PFSK-1 (cell line): ENCODE data around the gene FDX1.

Experiments used
- FOXP2 ChIP-seq: optimal IDR thresholded peaks from 2 replicates; pipeline ENCODE3; 2011; ENCODE audit warnings: borderline replicate concordance, control low read depth, inconsistent platforms; ENCODE audit not compliant: insufficient read depth; ENCODE audit errors: extremely low read length, extremely low read depth
- POLR2AphosphoS5 ChIP-seq: IDR thresholded peaks from 2 replicates; pipeline ENCODE4 v1.6.1; 2012; ENCODE audit warnings: low read depth, mild to moderate bottlenecking, control low read depth, low read length, moderate library complexity
- REST ChIP-seq, 2 experiments: IDR thresholded peaks; 2 replicates each; pipeline versions ENCODE4 v1.6.1 to v1.8.0; 2011 to 2012; ENCODE audit warnings: low read depth in 2 of 2, low read length in 2 of 2, control low read depth in 1 of 2, inconsistent platforms in 1 of 2, mild to moderate bottlenecking in 1 of 2, moderate library complexity in 1 of 2; ENCODE audit not compliant: insufficient read depth in 1 of 2
- SIN3A ChIP-seq: IDR thresholded peaks from 2 replicates; pipeline ENCODE4 v1.6.1; 2012; ENCODE audit warnings: mild to moderate bottlenecking, low read length, moderate library complexity, borderline replicate concordance; ENCODE audit not compliant: insufficient read depth
- TAF1 ChIP-seq: IDR thresholded peaks from 2 replicates; pipeline ENCODE4 v1.6.1; 2012; ENCODE audit warnings: low read length, control low read depth, borderline replicate concordance; ENCODE audit not compliant: insufficient read depth

Gene FDX1

DNA sequence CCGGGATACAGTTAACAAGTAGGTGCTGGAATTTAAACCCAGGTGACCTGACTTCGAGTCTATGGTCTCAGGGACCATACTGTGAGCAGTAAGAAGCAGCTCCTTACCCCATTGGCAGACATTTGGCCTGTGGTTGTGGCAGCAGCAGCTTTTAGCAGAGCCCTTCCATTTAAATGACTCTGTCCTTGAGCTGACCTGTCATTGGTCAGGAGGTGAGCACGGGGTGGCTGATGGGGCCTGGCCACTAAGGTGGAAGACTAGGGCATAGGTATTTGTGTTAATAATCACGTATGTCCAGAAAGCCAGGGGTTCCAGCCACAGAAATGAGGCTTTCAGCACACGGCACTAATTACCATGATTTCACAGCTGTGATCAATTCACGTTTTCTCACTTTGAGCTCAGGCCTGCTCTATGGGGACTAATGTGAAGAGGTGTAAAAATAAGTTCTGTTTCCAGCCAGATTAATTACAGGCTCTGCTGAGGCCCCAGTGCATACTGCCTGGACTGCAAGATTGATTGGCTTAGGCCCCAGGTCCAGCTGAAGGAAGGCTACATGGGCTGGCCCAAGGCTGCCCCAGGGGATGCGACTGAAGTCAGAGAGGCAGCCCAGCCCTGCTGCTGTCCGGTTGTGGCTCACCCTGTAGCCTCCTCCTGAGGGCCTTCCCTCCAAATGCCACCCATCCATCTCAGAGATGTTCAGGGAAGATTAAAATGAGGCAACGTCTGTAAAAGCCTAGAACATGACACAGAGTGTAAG, 76.0 kb downstream of the FDX1 start:
- TF ChIP-seq REST (IDR thresholded peaks at IDR 0.05; ENCODE audit: insufficient read depth in 1 of 2, low read depth in 2 of 2, low read length in 2 of 2), result no peak
- no peak for TF ChIP-seq TAF1
- no peak for TF ChIP-seq FOXP2
- no peak for TF ChIP-seq POLR2AphosphoS5
- TF ChIP-seq SIN3A, result no peak

DNA sequence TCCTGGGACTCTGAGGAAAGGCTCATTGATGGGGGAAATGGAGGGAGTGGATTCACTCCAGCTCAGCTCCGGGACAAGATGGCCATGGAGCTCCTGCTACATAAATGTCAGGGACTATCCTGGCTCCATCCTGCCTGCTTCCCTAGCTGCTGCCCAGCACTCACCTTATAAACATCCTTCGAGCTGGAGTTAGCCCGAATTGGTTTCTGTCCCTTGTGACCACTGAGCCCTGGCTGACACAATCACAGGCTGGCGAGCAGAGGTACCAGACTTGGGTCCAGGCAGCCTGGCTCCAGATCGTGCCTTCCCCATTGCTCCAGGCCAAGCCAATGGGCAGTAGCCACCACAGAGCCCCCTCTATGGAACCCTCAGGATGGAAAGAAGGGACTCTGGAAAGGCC, 77.6 kb downstream of the FDX1 start:
- TF ChIP-seq SIN3A (no peak), REST (IDR thresholded peaks at IDR 0.05; ENCODE audit: insufficient read depth in 1 of 2, low read depth in 2 of 2, low read length in 2 of 2) (no peak), FOXP2 (no peak), TAF1 (no peak), POLR2AphosphoS5 (no peak)

DNA sequence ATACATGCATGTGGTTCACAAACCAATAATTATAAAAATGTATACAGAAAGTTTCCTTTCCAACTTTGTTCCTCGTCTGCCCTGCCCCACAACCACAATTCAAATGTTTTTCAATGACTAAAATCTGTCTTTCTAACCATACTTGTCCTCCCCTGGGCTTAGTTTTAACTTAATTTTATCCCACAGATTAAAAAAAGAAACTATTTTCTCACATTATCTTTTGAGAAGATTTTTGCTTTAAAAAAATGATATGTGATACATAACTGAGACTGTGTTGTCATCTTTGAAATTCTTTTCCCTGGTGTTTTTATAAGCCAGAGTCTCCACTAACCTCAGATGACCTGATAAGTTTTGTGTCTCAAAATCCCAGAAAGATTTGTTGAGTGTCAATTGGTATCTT, 79.0 kb downstream of the FDX1 start:
- no peak for TF ChIP-seq SIN3A
- TF ChIP-seq REST (IDR thresholded peaks at IDR 0.05; ENCODE audit: insufficient read depth in 1 of 2, low read depth in 2 of 2, low read length in 2 of 2), result no peak
- no peak for TF ChIP-seq POLR2AphosphoS5
- no peak for TF ChIP-seq TAF1
- TF ChIP-seq FOXP2, result no peak

DNA sequence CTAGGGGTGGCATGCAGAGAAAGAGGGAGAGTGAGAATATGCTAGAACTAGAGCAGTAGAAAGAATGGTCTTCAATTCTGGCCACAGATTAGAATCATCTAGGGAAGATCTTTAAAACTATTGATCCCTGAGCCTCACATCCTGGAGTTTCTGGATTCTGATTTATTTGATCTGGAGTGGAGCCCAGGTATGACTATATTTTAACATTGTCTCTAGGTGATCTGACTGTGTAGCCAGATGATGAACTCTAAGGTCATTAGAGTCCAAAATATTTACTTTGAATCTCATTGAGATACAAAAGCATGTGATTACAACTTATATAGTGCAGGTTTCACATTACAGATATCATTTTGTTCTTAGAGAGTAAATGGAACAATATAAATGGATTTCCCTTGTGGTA, 79.7 kb downstream of the FDX1 start:
- TF ChIP-seq TAF1 (no peak), FOXP2 (no peak), POLR2AphosphoS5 (no peak), SIN3A (no peak), REST (IDR thresholded peaks at IDR 0.05; ENCODE audit: insufficient read depth in 1 of 2, low read depth in 2 of 2, low read length in 2 of 2) (no peak)

DNA sequence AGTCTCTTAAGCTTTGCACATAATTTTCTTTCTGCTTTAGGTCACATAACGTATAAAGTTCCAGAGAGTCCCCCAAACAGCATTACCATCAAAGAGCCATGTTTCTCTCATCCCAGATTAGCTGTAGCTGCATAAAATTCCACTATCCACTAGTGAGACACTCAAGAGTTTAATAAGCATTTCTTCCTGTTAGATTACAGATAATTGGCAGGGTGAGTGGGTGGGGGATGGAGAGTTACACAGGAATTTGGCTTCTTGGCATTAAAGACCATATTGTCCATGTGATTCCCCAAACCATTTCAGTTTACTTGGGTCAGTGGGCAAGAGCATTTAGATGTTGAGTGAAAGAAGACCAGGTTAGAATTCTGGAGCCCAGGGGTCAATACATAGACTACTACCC, 82.3 kb downstream of the FDX1 start:
- TF ChIP-seq TAF1 (no peak), FOXP2 (no peak), SIN3A (no peak), REST (IDR thresholded peaks at IDR 0.05; ENCODE audit: insufficient read depth in 1 of 2, low read depth in 2 of 2, low read length in 2 of 2) (no peak), POLR2AphosphoS5 (no peak)
